ENCODE data around the gene GABRB1.

GABRB1 gene

DNA sequence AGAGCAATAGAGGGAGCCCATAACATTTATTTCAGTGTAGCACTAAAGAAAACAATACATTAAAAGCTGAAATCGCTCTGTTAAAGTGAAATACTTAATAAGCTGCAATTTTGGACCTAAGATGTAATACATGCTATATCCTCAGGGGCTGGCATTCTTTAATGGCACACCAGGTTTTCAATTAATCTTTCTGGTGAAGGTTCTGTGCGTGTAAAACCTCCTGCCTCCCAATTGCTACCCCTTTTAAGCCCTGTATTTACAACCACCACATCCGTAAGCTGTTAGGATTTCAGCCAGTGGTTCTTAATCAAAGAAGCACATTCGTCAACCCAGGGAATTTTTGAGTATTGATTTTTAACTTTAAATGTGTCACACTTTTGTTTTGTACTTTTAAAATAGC is 439.7 kb downstream of the GABRB1 start:
- DNase-seq (ENCODE audit: low read depth in 2 of 2), result no peak

DNA sequence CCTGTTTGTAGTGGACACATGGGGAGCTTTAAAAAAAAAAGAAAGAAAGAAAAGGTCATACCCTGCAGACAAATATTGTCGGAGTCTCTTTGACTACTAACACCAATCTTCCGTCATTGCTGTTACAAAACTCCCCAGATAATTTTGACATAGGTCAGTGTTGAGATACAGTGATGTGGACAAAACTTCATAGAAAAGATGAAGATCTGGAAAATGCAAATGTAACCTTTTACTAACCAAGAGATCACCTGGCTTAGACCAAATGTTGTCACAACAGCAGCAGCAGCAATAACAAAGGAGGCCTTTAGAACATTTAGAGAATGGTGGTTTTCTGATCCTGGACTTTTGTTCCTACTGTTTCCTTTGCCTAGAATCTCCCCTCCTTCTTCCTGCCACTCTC is 440.2 kb downstream of the GABRB1 start:
- DNase-seq (ENCODE audit: low read depth in 2 of 2), result no peak

DNA sequence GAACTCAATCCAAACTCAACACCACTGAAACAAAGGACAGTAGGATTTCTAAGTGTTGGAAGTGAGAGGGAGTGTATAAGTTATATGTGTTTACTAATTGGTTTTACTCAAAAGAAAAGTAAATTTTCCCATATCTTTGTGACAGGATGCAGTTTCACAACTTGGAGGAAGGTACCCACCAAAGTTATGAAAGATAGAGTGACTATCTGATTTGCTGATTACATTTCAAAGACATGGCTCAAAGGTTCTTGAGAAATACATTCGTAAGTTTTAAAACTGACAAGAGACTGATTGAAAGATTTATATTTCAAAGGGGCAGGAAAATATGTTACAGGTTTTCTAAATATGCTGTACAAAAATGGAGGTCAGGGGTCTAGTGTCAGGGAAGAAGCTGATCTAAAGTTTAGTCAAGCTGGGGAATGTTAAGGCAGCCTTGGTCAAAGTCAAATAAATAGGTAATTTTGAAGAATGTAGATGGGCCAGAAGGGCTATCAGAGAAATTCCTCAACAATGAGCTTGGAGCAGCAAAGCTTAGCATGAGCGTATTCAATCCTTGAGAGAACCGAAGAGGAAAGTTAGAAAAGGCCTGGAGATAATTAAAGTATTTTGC is 441.9 kb downstream of the GABRB1 start:
- DNase-seq (ENCODE audit: low read depth in 2 of 2), result no peak

DNA sequence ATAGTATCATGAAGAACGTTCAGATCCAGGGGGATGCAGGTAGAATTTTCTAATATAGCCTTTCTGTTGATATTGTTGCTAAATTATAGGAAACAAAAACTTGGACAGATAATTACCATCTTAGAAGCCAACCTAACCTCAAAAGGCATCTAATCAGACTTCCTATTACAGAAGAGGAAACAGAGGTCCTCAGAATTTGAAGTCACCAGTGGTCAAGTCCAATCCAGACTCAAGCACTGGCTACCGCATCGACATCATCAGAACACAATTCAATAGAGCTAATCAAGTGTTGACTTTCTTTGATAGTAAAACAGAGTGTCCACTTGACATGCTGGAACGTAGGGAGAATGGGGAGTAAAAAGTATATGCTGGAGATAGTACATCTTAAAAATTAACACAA is 443.4 kb downstream of the GABRB1 start:
- DNase-seq (ENCODE audit: low read depth in 2 of 2), result no peak

DNA sequence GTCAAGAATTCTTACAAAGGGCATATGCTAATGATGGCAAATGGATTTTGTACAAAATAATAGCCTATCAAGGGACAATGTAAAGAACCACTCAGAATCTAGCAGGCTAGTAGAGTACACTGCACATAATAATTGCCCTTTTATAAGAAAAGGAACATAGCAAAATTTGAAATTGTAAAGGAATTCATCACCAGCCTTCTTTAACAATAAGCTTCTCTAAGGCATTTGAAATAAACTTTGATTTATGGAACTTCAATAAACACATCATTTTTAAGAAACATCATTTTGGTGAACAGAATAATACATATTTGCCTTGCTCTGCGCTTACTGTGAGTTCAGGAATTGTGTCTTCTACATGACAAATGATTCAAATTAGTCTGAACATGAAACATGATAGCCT is 444.0 kb downstream of the GABRB1 start:
- DNase-seq (ENCODE audit: low read depth in 2 of 2), result no peak

Data from stimulated activated CD8-positive, alpha-beta memory T cell treated with anti-CD3 and anti-CD28 coated beads, Interleukin-7, amount 100 ng/mL, for 1 hour (primary cell).